Upper lobe of right lung (tissue), 1 donor: ENCODE data around the gene GSKIP. TPM values are rescaled to one million over a fixed set of nuclear protein-coding genes. Genes with fewer than 3 reads are reported as not detected.
"Not testable (repeated sequence)": the region's sequence is repeated elsewhere in the genome, so short reads cannot be mapped to it uniquely, and the experiment has no call there.

Source experiments
- ATAC-seq: fragments of 200-7000 bp; cut with Tn5 transposase; one replicate; pipeline ENCODE4 v1.9.1; 2020; ENCODE audit warnings: mild to moderate bottlenecking, moderate library complexity
- DNase-seq: peaks from one replicate; pipeline ENCODE4 v3.0.0-alpha.2; 2020
- H3K27ac ChIP-seq: fragments of 200-600 bp; one replicate; pipeline ENCODE4 v1.8.0; 2022
- H3K27me3 ChIP-seq: fragments of 200-600 bp; one replicate; pipeline ENCODE4 v1.8.0; 2022; ENCODE audit warnings: mild to moderate bottlenecking
- H3K36me3 ChIP-seq: fragments of 200-600 bp; one replicate; pipeline ENCODE4 v1.8.0; 2022
- H3K4me1 ChIP-seq: fragments of 200-600 bp; one replicate; pipeline ENCODE4 v1.8.0; 2022
- H3K4me3 ChIP-seq: fragments of 200-600 bp; one replicate; pipeline ENCODE4 v1.8.0; 2022; ENCODE audit warnings: mild to moderate bottlenecking
- H3K9me3 ChIP-seq: fragments of 200-600 bp; one replicate; pipeline ENCODE4 v1.8.0; 2022
- CTCF ChIP-seq: fragments of 200-600 bp; IDR thresholded peaks from one replicate; pipeline ENCODE4 v1.8.0; 2022; ENCODE audit warnings: antibody characterized with exemption
- intact Hi-C: fragments of 100-400 bp; cut with DNase I; formaldehyde crosslinking; loops from one replicate; pipeline ENCODE4 v1.11.0; 2022
- total RNA-seq: library from RNA; stranded (reverse); fragmentation: NEBNext Ultra II Directional; extraction: Animal tissue kit (Norgen Biotek cat#: 25700); gene quantifications from one replicate; pipeline ENCODE4 v1.2.1, GENCODE V29; 2021
- donor health status: DM: no; HTN: yes; CAD: no; lungs with severe emphysema.

GSKIP gene
- total RNA-seq, 1 donor from 2014 or later, result 13.9 TPM

- no peak overlapping the region for H3K4me3 ChIP-seq
- H3K4me1 ChIP-seq, result no peaks in the 10 kb centered on the region
- ATAC-seq (no peak), DNase-seq (no peak)
- no peak overlapping the region for H3K27ac ChIP-seq
- no peaks in the 10 kb centered on the region for H3K9me3 ChIP-seq
- H3K27me3 ChIP-seq, result no peaks in the 10 kb centered on the region
- no peak for TF ChIP-seq CTCF
- H3K36me3 ChIP-seq, result peaks cover 48% of the 10 kb centered on the region
- intact Hi-C loops, result no loop called here
Observed at GRCh38 chr14:96338551-96338950, 24.8 kb upstream of the GSKIP start.

DNA sequence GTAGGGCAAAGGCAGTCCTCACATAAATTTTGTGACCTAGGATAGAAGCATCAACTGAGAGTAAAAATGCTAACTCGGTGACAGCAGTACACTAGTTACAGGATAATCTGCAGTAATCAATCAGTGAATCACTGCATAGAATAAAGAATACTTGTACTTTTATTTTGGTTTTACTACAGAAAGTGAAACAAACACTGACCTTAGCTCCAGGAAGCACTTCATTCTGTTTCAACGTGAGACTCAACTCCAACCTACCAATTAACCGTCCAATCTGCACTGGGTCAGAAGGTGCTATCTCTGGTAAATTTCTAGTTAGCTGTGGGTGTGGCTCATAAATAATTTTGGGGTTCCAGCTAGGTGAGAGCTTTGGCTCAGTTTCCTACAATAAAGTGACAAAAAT, 22.0 kb upstream of the GSKIP start:
- DNase-seq, result no peak
- Histone ChIP-seq H3K36me3 (peaks cover 46% of the 10 kb centered on the region), H3K27me3 (no peaks in the 10 kb centered on the region), H3K9me3 (no peaks in the 10 kb centered on the region), H3K4me1 (no peaks in the 10 kb centered on the region), H3K4me3 (no peak overlapping the region), H3K27ac (no peak overlapping the region)
- intact Hi-C loops, result no loop called here
- TF ChIP-seq CTCF, result no peak
- no peak for ATAC-seq

GRCh38 chr14:96345669-96346068, 17.7 kb upstream of the GSKIP start:
- Histone ChIP-seq H3K4me3 (no peak overlapping the region), H3K9me3 (no peaks in the 10 kb centered on the region), H3K36me3 (peaks cover 23% of the 10 kb centered on the region), H3K4me1 (no peaks in the 10 kb centered on the region), H3K27ac (no peak overlapping the region), H3K27me3 (no peaks in the 10 kb centered on the region)
- no peak for DNase-seq
- no peak for TF ChIP-seq CTCF
- intact Hi-C loops, result no loop called here
- ATAC-seq, result no peak

GRCh38 chr14:96347957-96348356, 15.4 kb upstream of the GSKIP start:
- H3K4me1 ChIP-seq, intact Hi-C loops, DNase-seq, H3K27me3 ChIP-seq, H3K9me3 ChIP-seq, H3K36me3 ChIP-seq, ATAC-seq, H3K4me3 ChIP-seq, H3K27ac ChIP-seq: not testable (repeated sequence)

DNA sequence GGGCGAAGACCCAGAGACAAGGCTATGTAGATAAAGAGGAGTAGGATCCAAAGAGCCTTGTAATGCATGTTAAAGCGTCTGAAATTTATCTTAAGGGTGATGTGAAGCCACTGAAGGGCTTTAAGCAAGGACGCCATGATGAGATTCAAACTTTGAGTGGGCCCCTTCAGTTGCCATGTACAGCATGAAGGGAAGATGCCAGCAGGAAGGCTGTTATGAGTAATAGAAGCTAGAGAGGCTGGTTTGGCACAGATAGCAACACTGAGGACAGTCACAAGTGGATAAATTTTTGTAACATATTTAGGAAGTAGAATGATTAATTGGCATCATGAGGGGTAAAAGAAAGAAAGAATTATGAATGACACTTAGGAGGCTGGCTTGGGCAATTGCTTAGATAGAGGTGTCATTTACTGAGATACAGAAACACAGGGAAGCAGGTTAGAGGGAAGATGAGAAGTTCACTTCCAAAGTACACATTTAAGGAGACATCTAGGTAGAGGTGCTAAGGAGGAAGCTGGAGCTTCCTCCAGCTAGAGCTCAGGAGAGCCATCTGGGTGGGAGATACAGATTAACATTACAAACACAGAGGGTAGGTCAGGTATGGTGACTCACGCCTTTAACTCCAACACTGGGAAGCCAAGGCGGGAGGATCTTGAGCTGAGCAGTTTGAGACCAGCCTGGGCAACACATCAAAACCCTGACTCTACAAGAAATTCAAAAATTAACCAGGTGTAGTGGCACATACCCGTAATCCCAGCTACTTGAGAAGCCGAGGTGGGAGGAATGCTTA, 13.8 kb upstream of the GSKIP start:
- no peak for TF ChIP-seq CTCF
- Histone ChIP-seq H3K9me3 (no peaks in the 10 kb centered on the region), H3K27me3 (no peaks in the 10 kb centered on the region), H3K4me3 (no peak overlapping the region), H3K27ac (no peak overlapping the region), H3K36me3 (peaks cover 3% of the 10 kb centered on the region), H3K4me1 (no peaks in the 10 kb centered on the region)
- DNase-seq, result no peak
- no peak for ATAC-seq
- intact Hi-C loops, result no loop called here

DNA sequence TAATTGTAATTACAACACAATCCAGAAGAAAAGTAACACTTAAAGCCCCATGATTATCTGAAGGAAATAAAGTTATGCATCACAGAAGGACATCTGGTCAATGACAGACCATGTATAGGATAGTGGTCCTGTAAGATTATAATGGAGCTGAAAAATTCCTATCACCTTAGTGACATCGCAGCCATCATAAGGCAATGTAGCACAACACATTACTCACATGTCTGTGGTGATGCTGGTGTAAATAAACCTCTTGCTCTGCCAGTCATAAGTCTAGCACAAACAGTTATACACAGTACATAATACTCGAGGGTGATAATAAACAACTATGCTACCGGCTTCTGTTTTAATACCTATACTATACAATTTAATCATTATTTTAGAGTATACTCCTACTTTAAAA, 11.3 kb upstream of the GSKIP start:
- ATAC-seq (no peak), DNase-seq (no peak)
- no peaks in the 10 kb centered on the region for H3K9me3 ChIP-seq
- no peak overlapping the region for H3K4me3 ChIP-seq
- no peaks in the 10 kb centered on the region for H3K36me3 ChIP-seq
- H3K4me1 ChIP-seq, result no peaks in the 10 kb centered on the region
- intact Hi-C loops, result no loop called here
- TF ChIP-seq CTCF, result no peak
- H3K27me3 ChIP-seq, result no peaks in the 10 kb centered on the region
- no peak overlapping the region for H3K27ac ChIP-seq
